Neutrophil (primary cell): Measurements from ENCODE around the gene POLD4.

Experiments used
- H3K27ac ChIP-seq: fragments of 200-600 bp; sonication (generic); 2 replicates; pipeline ENCODE4 v1.5.1; 2016; ENCODE audit warnings: mild to moderate bottlenecking, moderate library complexity
- H3K27me3 ChIP-seq: fragments of 200-600 bp; sonication (generic); 2 replicates; pipeline ENCODE4 v1.6.0; 2016; ENCODE audit warnings: mild to moderate bottlenecking
- H3K36me3 ChIP-seq: fragments of 200-600 bp; sonication (generic); 2 replicates; pipeline ENCODE4 v1.5.1; 2017
- H3K4me1 ChIP-seq, 2 experiments: fragments of 200-600 bp in 1 of 2; sonication (generic) in 1 of 2; 1 replicate in 1 of 2; 2 replicates in 1 of 2; pipeline versions ENCODE4 v1.5.1 to v1.6.1; 2013 to 2016; ENCODE audit warnings: low read depth in 1 of 2, low read length in 1 of 2, mild to moderate bottlenecking in 1 of 2, moderate library complexity in 1 of 2; ENCODE audit not compliant: control insufficient read depth in 1 of 2, insufficient read depth in 1 of 2
- H3K4me3 ChIP-seq, 2 experiments: fragments of 200-600 bp in 1 of 2; sonication (generic) in 1 of 2; 1 replicate in 1 of 2; 2 replicates in 1 of 2; pipeline ENCODE4 v1.5.1; 2013 to 2016; ENCODE audit warnings: low read depth in 1 of 2, low read length in 1 of 2, mild to moderate bottlenecking in 1 of 2, moderate library complexity in 1 of 2
- H3K9me3 ChIP-seq: fragments of 200-600 bp; sonication (generic); 2 replicates; pipeline ENCODE4 v1.5.1; 2016
- CTCF ChIP-seq: fragments of 200-600 bp; sonication (generic); IDR thresholded peaks from 2 replicates; pipeline ENCODE4 v1.5.1; 2016; ENCODE audit warnings: antibody characterized with exemption

The POLD4 gene

GRCh38 chr11:67302571-67303131, 50.7 kb downstream of the POLD4 start:
- no peaks in the 10 kb centered on the region for H3K27me3 ChIP-seq
- peaks cover 47 to 49% of the 10 kb centered on the region in 2 experiments for H3K4me1 ChIP-seq
- peak overlapping the region; percentile 75 to 83 for H3K4me3 ChIP-seq
- peak overlapping the region; percentile 96 for H3K27ac ChIP-seq
- H3K9me3 ChIP-seq, result no peaks in the 10 kb centered on the region
- peak; percentile 10 for TF ChIP-seq CTCF
- peaks cover 63% of the 10 kb centered on the region for H3K36me3 ChIP-seq

GRCh38 chr11:67301951-67302516, 51.3 kb downstream of the POLD4 start:
- H3K4me3 ChIP-seq, result peak overlapping the region; percentile 75 to 83
- no peak for TF ChIP-seq CTCF
- H3K36me3 ChIP-seq, result peaks cover 63% of the 10 kb centered on the region
- no peaks in the 10 kb centered on the region for H3K27me3 ChIP-seq
- peak overlapping the region; percentile 96 for H3K27ac ChIP-seq
- no peaks in the 10 kb centered on the region for H3K9me3 ChIP-seq
- peaks cover 47 to 49% of the 10 kb centered on the region in 2 experiments for H3K4me1 ChIP-seq

- H3K9me3 ChIP-seq, result no peaks in the 10 kb centered on the region
- H3K27ac ChIP-seq, result peak overlapping the region; percentile 96
- H3K27me3 ChIP-seq, result no peaks in the 10 kb centered on the region
- TF ChIP-seq CTCF, result no peak
- H3K4me1 ChIP-seq, result peaks cover 46 to 47% of the 10 kb centered on the region in 2 experiments
- peaks cover 63% of the 10 kb centered on the region for H3K36me3 ChIP-seq
- H3K4me3 ChIP-seq, result peak overlapping the region in 1 of 2 experiments; percentile 83
Measured at GRCh38 chr11:67301313-67301921, 51.9 kb downstream of the POLD4 start.
